CD4-positive, alpha-beta T cell treated with Interferon gamma for 1 hour (primary cell): ENCODE results near the gene ADAMTS12.

Experiments used
- DNase-seq: peaks from one replicate; pipeline ENCODE4 v3.0.0-alpha.2; 2020

The ADAMTS12 gene

GRCh38 chr5:33840927-33841547 lies 50.8 kb downstream of the ADAMTS12 start:
- no peak for DNase-seq

DNA sequence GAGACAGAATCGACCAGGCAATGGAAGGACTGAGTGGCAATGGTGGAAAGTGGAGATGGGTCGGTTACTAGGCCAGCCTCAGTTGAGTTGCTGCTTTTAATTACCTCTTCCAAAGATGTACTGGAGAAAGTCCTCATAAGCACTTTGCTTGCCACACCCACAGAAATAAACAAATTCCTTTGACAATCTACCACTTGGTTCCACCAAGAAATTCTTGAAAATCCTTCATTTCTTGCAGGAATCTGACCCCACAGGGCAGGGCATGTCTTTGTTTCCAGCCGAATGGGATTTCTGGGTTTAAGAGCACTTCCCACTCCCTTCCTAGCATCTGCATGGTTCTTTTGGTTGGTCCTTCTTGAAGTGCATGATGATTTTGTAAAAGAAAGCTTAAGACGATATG lies 54.5 kb downstream of the ADAMTS12 start:
- DNase-seq = no peak

DNA sequence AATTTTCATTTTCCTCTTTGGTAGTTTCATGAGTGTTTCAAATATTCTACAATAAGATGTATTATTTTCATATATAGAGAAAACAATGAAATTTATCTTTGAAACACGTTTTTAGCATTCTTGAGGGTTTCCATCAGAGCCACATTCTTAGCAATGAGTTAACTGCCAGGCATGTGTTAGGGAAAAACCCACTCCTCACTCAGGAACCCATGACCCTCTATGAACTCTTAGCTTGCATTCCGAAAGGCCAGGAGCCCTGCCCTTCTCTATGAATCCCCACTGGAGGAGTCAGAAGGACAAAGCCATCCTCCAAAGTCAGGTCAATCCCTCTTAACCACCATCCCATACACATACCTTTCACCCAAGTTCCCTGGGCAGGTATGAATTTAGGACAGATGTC lies 57.5 kb downstream of the ADAMTS12 start:
- no peak for DNase-seq

DNA sequence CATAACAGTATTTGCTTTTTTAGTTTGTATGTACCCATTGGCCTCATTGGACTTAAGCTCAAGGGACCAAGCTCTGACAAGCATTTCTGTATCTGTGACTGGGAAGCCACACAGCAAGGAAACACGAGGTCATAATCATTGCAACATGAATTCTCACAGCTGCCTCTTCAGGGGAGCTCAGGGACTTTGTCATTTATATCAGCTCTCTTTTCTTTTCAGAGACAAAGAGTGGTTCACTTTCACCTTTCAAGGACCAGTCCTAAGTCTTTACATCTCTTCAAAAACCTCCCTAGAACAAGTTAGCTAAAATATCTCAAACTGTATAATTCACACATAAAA lies 58.6 kb downstream of the ADAMTS12 start:
- DNase-seq = no peak

- DNase-seq = no peak
Measured at GRCh38 chr5:33832404-33833236, 59.2 kb downstream of the ADAMTS12 start.

DNA sequence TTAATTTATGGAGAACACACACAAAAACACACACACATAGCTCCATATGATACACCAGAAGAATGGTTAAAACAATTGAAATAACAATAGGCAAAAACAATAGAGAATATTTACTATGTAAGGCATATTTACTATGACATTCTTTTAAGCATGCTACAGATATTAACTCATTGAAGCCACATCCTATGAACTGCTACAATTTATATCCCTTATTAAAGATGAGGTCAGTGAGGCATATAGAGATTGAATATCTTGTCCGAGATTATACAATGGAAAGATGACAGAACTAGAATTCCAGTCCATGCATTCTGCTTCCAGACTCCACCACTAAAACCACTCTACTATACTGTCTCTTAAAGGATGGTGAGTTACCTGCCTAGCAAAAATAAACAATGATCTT lies 60.7 kb downstream of the ADAMTS12 start:
- no peak for DNase-seq

GRCh38 chr5:33829430-33829829 lies 62.4 kb downstream of the ADAMTS12 start:
- no peak for DNase-seq

DNA sequence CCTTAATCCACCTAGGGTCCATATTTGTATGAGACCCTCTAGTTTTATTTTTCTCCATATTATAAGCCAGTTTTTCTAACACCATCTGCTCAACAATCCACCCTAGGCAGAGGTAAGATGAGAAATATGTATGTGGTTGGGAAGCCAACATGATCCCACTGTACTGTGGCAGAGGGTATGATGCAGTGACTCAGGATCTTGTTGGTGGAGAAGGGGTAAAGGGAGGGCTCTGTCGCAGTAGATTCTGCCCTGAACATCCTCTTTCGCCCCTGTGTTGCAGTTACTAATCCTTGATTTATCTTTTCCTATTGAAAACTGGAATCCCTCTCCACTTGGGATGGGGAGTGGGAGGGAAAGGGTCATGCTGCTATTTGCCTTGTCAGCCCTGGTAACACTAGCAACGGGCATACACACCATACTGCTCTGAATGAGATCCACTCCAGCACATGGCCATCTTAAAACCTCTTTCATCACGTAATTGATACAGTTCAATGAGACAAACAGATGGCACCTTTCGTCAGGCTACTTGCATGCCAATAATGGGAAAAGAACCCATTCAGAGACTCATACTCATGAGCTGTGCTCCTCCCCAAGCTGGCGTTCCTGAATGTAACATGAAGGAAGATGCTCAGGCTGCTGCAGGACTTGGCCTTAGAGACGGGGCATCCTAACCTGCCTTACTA lies 63.0 kb downstream of the ADAMTS12 start:
- DNase-seq = no peak

DNA sequence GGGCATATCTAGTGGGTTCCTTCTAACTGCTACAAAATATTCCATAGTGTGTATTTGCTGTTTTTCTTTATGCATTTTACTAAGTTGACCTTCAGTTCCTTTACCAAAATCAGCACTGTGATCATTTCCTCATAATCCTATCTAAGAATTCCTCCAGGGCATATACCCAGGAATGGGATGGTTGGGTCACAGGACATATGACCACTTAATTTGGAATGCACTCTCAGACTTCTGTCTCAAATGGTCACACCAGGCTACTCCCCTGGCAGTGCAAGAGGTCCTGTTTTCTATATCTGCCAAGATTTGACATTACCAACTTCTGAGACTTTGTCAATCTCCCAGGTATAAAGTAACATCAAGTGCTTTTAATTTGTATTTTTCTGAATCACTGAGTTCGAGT lies 63.9 kb downstream of the ADAMTS12 start:
- no peak for DNase-seq

GRCh38 chr5:33827018-33827707 lies 64.6 kb downstream of the ADAMTS12 start:
- DNase-seq = no peak

DNA sequence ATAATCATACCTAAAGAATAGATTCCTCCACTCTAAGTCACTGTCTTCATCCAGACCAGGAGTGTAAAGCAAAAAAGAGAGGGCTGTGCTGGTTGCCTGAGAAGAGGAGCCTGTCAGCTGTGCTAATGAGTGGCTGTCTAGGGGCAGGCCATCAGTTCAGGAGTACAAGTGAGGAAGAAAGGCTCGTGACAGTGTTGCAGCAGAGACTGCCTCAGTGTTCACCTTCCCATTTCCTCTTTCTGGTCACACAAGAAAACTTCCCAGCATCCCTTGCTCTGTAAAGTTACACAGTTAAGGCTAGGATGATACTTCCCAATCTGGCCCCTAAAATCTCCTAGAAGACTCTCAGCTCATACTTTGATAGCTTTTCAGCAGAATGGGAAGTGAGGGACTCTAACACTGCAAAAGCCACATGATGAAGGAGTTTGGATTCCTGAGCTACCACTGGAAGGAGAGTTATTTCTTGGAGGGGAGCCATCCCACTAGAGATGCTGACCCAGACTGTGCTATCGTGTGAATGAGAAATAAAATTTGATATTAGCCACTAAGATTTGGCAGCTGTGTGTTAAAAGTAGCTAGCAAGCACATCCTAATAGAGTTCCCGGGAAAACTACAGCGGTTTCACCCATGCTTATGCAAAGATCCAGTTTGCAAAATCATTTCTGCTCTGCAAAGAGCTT lies 67.1 kb downstream of the ADAMTS12 start:
- no peak for DNase-seq

DNA sequence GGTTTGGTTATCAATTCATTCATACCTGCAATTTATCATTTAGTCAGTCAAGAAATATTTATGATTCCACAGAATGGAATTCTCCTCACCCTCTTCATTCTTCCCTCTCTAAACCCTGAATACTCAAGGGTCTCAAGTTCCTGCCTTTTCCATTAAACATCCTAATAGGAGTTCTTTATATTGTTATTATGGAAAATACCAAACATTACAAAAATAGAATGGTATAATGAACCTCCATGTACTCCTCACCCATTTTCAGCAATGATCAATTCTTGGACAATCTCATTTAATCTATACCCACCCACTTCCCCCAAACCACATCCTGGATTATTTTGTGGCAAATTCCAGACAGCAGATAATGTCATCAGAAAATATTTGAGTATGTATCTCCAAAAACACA lies 74.5 kb downstream of the ADAMTS12 start:
- no peak for DNase-seq

- no peak for DNase-seq
Measured at GRCh38 chr5:33816791-33817190, 75.0 kb downstream of the ADAMTS12 start.

- DNase-seq = no peak
Measured at GRCh38 chr5:33812746-33813145, 79.0 kb downstream of the ADAMTS12 start.

- DNase-seq = no peak
Measured at GRCh38 chr5:33810491-33811120, 81.2 kb downstream of the ADAMTS12 start.

DNA sequence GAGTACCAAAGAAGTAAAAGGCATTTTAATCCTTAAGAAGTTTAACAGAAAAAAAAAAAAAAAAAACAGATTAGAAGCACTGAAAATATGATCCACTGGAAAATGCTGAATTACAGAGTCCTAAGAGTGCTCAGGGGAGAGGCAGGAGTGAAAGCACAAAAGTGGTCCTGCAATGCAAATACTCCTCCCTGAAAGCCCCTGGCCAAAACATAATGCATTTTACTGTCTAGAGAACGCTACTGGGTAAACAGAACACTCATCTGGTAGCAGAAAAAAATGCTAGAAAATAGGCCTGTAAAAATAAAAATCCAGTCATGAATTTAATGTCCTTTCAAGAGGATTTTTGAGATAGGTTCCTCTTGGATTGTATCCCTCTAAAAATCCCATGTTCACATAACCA lies 81.9 kb downstream of the ADAMTS12 start:
- DNase-seq = no peak

DNA sequence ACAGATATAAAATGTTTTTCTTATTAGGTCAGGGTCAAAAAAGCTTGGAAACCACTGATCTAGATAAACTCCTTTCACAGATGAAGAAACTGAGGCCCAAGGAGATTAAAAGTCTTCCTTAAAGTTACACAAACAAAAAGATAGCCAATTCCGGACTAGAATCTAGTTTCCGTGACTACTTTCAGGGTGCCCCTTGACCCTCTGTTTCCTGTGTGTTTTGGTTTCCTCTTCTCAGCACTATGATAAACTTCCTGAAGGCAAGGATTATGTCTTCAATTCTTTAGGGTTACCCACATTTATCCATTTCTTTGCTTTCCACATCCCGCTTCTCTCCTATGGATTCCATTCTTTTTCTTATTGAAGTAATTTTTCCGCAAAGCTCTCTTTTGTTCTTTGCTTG lies 83.1 kb downstream of the ADAMTS12 start:
- no peak for DNase-seq

GRCh38 chr5:33807771-33808170 lies 84.0 kb downstream of the ADAMTS12 start:
- DNase-seq = no peak

DNA sequence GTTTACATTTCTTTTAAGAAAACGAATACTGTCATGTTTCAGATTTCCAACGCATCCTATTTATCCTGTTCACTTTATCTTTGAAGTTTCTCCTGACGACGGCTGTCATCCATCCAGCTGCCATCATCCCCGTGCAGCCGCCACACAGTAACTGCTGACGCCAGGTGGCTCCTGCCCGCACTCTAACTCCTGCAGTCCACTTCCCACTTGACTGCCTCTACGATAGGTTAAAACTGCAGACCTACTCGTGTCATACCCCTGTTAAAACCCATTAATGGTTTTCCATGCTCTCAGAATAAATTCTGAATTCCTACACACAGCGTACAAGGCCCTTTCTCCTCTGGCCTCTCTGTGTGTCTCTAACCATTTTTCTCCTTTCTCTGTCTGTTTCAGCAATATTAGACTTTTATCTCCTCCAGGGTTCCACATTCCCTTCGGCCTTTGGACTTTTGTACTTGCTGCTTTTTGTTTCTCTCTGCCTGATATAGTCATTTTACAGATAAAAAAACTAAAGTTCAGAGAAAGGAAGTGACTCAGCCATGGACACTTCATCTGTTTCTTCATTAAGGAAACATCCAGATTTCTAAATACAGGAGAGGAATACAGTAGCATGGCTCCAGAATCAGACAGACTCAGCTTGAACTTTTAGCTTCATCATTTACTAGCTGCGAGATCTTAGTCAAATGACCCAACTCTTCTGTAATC lies 84.9 kb downstream of the ADAMTS12 start:
- no peak for DNase-seq

GRCh38 chr5:33801292-33801691 lies 90.5 kb downstream of the ADAMTS12 start:
- no peak for DNase-seq

- DNase-seq = no peak
Measured at GRCh38 chr5:33800241-33800950, 91.4 kb downstream of the ADAMTS12 start.
